OCI-LY3 (cell line): ENCODE data around the gene SLC36A2.

Experiments
- H2AFZ ChIP-seq: fragments of 200-600, 300-600 bp; shearing (Covaris generic); 2 replicates; pipeline ENCODE4 v1.6.0; 2014; ENCODE audit warnings: antibody characterized with exemption, low read depth, low read length
- H3K27ac ChIP-seq: fragments of 200-600, 300-600 bp; sonication (generic); 2 replicates; pipeline ENCODE4 v1.5.1; 2014; ENCODE audit warnings: mild to moderate bottlenecking, low read length, moderate library complexity, mixed read lengths
- H3K27me3 ChIP-seq: fragments of 200-600, 300-600 bp; sonication (generic); 2 replicates; pipeline ENCODE4 v1.6.1; 2014; ENCODE audit warnings: low read depth, low read length, mixed read lengths
- H3K36me3 ChIP-seq: fragments of 200-600, 300-600 bp; sonication (generic); replicated peaks from 2 replicates; pipeline ENCODE3; 2014; ENCODE audit warnings: low read depth, low read length, mixed read lengths
- H3K4me1 ChIP-seq: fragments of 300-600, 200-600 bp; sonication (generic); 2 replicates; pipeline ENCODE4 v1.6.1; 2014; ENCODE audit warnings: low read length, mixed read lengths
- H3K4me2 ChIP-seq: fragments of 200-600, 300-600 bp; sonication (generic); 2 replicates; pipeline ENCODE4 v1.6.1; 2014; ENCODE audit warnings: low read length, mixed read lengths
- H3K4me3 ChIP-seq: fragments of 300-600, 200-600 bp; sonication (generic); 2 replicates; pipeline ENCODE4 v1.5.1; 2014; ENCODE audit warnings: antibody characterized with exemption, mild to moderate bottlenecking, low read length, moderate library complexity
- H3K79me2 ChIP-seq: fragments of 300-600, 200-600 bp; shearing (Covaris generic); 2 replicates; pipeline ENCODE4 v1.6.1; 2014; ENCODE audit warnings: mild to moderate bottlenecking, low read length, mixed read lengths
- H3K9ac ChIP-seq: fragments of 300-600, 200-600 bp; shearing (Covaris generic); 2 replicates; pipeline ENCODE4 v1.6.0; 2014; ENCODE audit warnings: mild to moderate bottlenecking, low read length, moderate library complexity
- H3K9me3 ChIP-seq: fragments of 200-600, 300-600 bp; shearing (Covaris generic); 2 replicates; pipeline ENCODE4 v1.6.1; 2014; ENCODE audit warnings: low read length, mixed read lengths; ENCODE audit not compliant: insufficient read depth
- H4K20me1 ChIP-seq: fragments of 200-600, 300-600 bp; sonication (generic); 2 replicates; pipeline ENCODE4 v1.6.1; 2016; ENCODE audit warnings: low read length, mixed read lengths; ENCODE audit not compliant: insufficient read depth
- CTCF ChIP-seq: fragments of 200-600, 300-600 bp; sonication (generic); IDR thresholded peaks from 2 replicates; pipeline ENCODE4 v1.5.1; 2014; ENCODE audit warnings: antibody characterized with exemption, low read length, low read depth
- EZH2phosphoT487 ChIP-seq: fragments of 200-600 bp; shearing (Covaris generic); IDR thresholded peaks from 2 replicates; pipeline ENCODE4 v1.6.1; 2018; ENCODE audit warnings: antibody characterized with exemption, mixed run types, low read depth

SLC36A2 gene

GRCh38 chr5:151357097-151357496, 9.7 kb upstream of the SLC36A2 start:
- Histone ChIP-seq H3K27ac (no peak overlapping the region), H3K4me1 (no peaks in the 10 kb centered on the region), H3K4me2 (no peak overlapping the region), H3K27me3 (no peaks in the 10 kb centered on the region), H3K9ac (no peak overlapping the region), H3K4me3 (no peak overlapping the region), H2AFZ (no peak overlapping the region), H3K9me3 (no peaks in the 10 kb centered on the region), H3K36me3 (no peaks in the 10 kb centered on the region), H4K20me1 (no peaks in the 10 kb centered on the region), H3K79me2 (no peaks in the 10 kb centered on the region)
- TF ChIP-seq EZH2phosphoT487 = no peak

- H3K4me3 ChIP-seq = no peak overlapping the region
- H2AFZ ChIP-seq = no peak overlapping the region
- 0 out of 2 replicates have a peak, but pooled peaks cover 3% of the 10 kb centered on the region for H3K27me3 ChIP-seq
- H4K20me1 ChIP-seq = no peaks in the 10 kb centered on the region
- no peaks in the 10 kb centered on the region for H3K9me3 ChIP-seq
- no peak overlapping the region for H3K4me2 ChIP-seq
- TF ChIP-seq CTCF (no peak), EZH2phosphoT487 (no peak)
- H3K79me2 ChIP-seq = no peaks in the 10 kb centered on the region
- H3K27ac ChIP-seq = no peak overlapping the region
- no peak overlapping the region for H3K9ac ChIP-seq
- no peaks in the 10 kb centered on the region for H3K36me3 ChIP-seq
- no peaks in the 10 kb centered on the region for H3K4me1 ChIP-seq
These were observed 4.3 kb upstream of the SLC36A2 start for GRCh38 chr5:151351671-151352070.

GRCh38 chr5:151348789-151349188, 1.4 kb upstream of the SLC36A2 start:
- Histone ChIP-seq H3K9ac (no peak overlapping the region), H2AFZ (no peak overlapping the region), H3K4me1 (no peaks in the 10 kb centered on the region), H3K27me3 (peaks cover 23% of the 10 kb centered on the region), H3K4me3 (no peak overlapping the region), H4K20me1 (no peaks in the 10 kb centered on the region), H3K36me3 (no peaks in the 10 kb centered on the region), H3K79me2 (no peaks in the 10 kb centered on the region), H3K9me3 (no peaks in the 10 kb centered on the region), H3K27ac (no peak overlapping the region), H3K4me2 (no peak overlapping the region)
- TF ChIP-seq CTCF = no peak
- no peak for TF ChIP-seq EZH2phosphoT487

- H3K4me2 ChIP-seq = no peak overlapping the region
- H3K79me2 ChIP-seq = no peaks in the 10 kb centered on the region
- no peaks in the 10 kb centered on the region for H4K20me1 ChIP-seq
- no peaks in the 10 kb centered on the region for H3K36me3 ChIP-seq
- no peak overlapping the region for H3K27ac ChIP-seq
- TF ChIP-seq EZH2phosphoT487 (no peak), CTCF (no peak)
- peaks cover 51% of the 10 kb centered on the region for H3K27me3 ChIP-seq
- H3K9me3 ChIP-seq = no peaks in the 10 kb centered on the region
- no peak overlapping the region for H3K9ac ChIP-seq
- no peak overlapping the region for H2AFZ ChIP-seq
- no peak overlapping the region for H3K4me3 ChIP-seq
- no peaks in the 10 kb centered on the region for H3K4me1 ChIP-seq
These were observed 1.4 kb downstream of the SLC36A2 start for GRCh38 chr5:151345808-151346478.
